ENCODE measurements around the gene WAPL.

- TF ChIP-seq, protein P1, sequence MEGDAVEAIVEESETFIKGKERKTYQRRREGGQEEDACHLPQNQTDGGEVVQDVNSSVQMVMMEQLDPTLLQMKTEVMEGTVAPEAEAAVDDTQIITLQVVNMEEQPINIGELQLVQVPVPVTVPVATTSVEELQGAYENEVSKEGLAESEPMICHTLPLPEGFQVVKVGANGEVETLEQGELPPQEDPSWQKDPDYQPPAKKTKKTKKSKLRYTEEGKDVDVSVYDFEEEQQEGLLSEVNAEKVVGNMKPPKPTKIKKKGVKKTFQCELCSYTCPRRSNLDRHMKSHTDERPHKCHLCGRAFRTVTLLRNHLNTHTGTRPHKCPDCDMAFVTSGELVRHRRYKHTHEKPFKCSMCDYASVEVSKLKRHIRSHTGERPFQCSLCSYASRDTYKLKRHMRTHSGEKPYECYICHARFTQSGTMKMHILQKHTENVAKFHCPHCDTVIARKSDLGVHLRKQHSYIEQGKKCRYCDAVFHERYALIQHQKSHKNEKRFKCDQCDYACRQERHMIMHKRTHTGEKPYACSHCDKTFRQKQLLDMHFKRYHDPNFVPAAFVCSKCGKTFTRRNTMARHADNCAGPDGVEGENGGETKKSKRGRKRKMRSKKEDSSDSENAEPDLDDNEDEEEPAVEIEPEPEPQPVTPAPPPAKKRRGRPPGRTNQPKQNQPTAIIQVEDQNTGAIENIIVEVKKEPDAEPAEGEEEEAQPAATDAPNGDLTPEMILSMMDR (IDR thresholded peaks at IDR 0.05), result no peak
- no peak for TF ChIP-seq POLR2A (IDR thresholded peaks at IDR 0.05)
- TF ChIP-seq POLR2AphosphoS5 (IDR thresholded peaks at IDR 0.05), result no peak
Observed at GRCh38 chr10:86553213-86553612, 31.6 kb upstream of the WAPL start.

Data from breast epithelium (tissue), 3 donors.